ENCODE data around the gene SLC40A1.

SLC40A1 gene

GRCh38 chr2:189595417-189595816 is 14.8 kb upstream of the SLC40A1 start:
- no peak for DNase-seq

- DNase-seq = no peak
These were observed 13.7 kb upstream of the SLC40A1 start for GRCh38 chr2:189594305-189594704.

GRCh38 chr2:189593115-189593514 is 12.5 kb upstream of the SLC40A1 start:
- no peak for DNase-seq

- DNase-seq = no peak
These were observed 11.9 kb upstream of the SLC40A1 start for GRCh38 chr2:189592353-189592984.

GRCh38 chr2:189587780-189588179 is 7.2 kb upstream of the SLC40A1 start:
- DNase-seq = no peak

- DNase-seq = no peak
These were observed 4.7 kb upstream of the SLC40A1 start for GRCh38 chr2:189585226-189585756.

GRCh38 chr2:189584686-189585085 is 4.1 kb upstream of the SLC40A1 start:
- DNase-seq = no peak

- no peak for DNase-seq
These were observed 2.9 kb upstream of the SLC40A1 start for GRCh38 chr2:189583227-189584198.

- no peak for DNase-seq
These were observed 2.2 kb upstream of the SLC40A1 start for GRCh38 chr2:189582809-189583192.

GRCh38 chr2:189582140-189582808 is 1.7 kb upstream of the SLC40A1 start:
- DNase-seq = no peak

- no peak for DNase-seq
These were observed 961 bp upstream of the SLC40A1 start for GRCh38 chr2:189581354-189582139.

GRCh38 chr2:189580241-189580651 is 340 bp downstream of the SLC40A1 start:
- DNase-seq = no peak

- no peak for DNase-seq
These were observed 900 bp downstream of the SLC40A1 start for GRCh38 chr2:189579585-189580186.

- no peak for DNase-seq
These were observed 2.2 kb downstream of the SLC40A1 start for GRCh38 chr2:189578272-189578950.

- DNase-seq = no peak
These were observed 3.5 kb downstream of the SLC40A1 start for GRCh38 chr2:189577121-189577520.

GRCh38 chr2:189576396-189576795 is 4.2 kb downstream of the SLC40A1 start:
- DNase-seq = no peak

GRCh38 chr2:189574793-189575475 is 5.7 kb downstream of the SLC40A1 start:
- no peak for DNase-seq

- DNase-seq = no peak
These were observed 10.0 kb downstream of the SLC40A1 start for GRCh38 chr2:189570570-189571031.

GRCh38 chr2:189569295-189569910 is 11.2 kb downstream of the SLC40A1 start:
- DNase-seq = no peak

GRCh38 chr2:189566046-189566445 is 14.5 kb downstream of the SLC40A1 start:
- DNase-seq = no peak
